ENCODE data around the gene UBXN7. TPM values are rescaled to one million over a fixed set of nuclear protein-coding genes. Genes with fewer than 3 reads are reported as not detected.

The UBXN7 gene
- total and polyA plus RNA-seq, 9 of the 15 experiments (the other 6 are each of a cell fraction or from before 2014, with no cell fraction given), result 3.5 to 44.6 (median 13.4) TPM

DNA sequence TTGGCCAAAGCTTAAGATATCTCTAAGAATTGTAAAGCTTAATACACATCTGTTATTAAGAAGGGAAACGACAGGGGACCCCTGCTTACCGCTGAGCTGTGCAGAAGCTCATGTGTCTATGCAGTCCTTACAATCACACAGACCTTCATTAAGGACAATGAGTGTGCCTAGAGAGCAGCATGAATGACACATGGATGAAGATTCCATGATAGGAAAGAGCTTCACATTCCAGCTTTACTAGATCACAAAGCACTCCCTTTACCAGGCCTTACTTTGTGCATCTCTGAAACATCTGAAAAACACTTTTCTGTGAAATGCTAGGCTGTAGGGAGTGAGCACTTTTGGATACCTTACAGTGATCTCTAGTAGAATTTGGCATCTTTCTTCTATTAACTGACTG, 39.3 kb upstream of the UBXN7 start:
- WGBS (ENCODE audit: insufficient coverage, low coverage, missing lambda C conversion rate), result 80% methylated on average over 2 of the region's 2 CpGs
- H3K4me2 ChIP-seq (ENCODE audit: insufficient read depth, low read length), result no peak overlapping the region
- H3K79me2 ChIP-seq (ENCODE audit: control insufficient read depth, insufficient read depth, low read length), result peaks cover 16% of the 10 kb centered on the region
- no peak overlapping the region for H3K4me3 ChIP-seq
- peaks cover 78% of the 10 kb centered on the region for H3K36me3 ChIP-seq (ENCODE audit: control insufficient read depth, insufficient read depth, low read length)
- H3K9ac ChIP-seq (ENCODE audit: insufficient read depth in 1 of 2, low read depth in 2 of 2, low read length in 2 of 2), result no peak overlapping the region
- DNase-seq (ENCODE audit: extremely low read depth in 1 of 4, low spot score in 3 of 4) (no peak), FAIRE-seq (no peak), ATAC-seq (no peak)
- no peaks in the 10 kb centered on the region for H3K9me3 ChIP-seq (replicated peaks; ENCODE audit: control insufficient read depth, insufficient read depth, low read depth, low read length)
- peaks cover 5% of the 10 kb centered on the region; the same call in 1 of the 2 replicates for H4K20me1 ChIP-seq (replicated peaks; ENCODE audit: control insufficient read depth, insufficient read depth, low read length)
- H3K27me3 ChIP-seq (ENCODE audit: control insufficient read depth in 2 of 2, insufficient read depth in 2 of 2, low read length in 2 of 2), result no peaks in the 10 kb centered on the region
- POLR2A ChIA-PET, result interaction anchor here (0.9 to 1.2 kb wide), 2 partner anchors 16 to 41 kb away, joined by 3 read pairs; no protein-coding TSS in a partner anchor
- no peak overlapping the region for H2AFZ ChIP-seq (ENCODE audit: low read depth, low read length)
- BruUV-seq (replicated peaks), result no TSS peak
- H3K4me1 ChIP-seq (replicated peaks in 1 of 2; ENCODE audit: control insufficient read depth in 2 of 2, insufficient read depth in 2 of 2, low read length in 2 of 2), result no peaks in the 10 kb centered on the region
- intact Hi-C loops (cut with micrococcal nuclease) (no loop called here), in situ Hi-C loops (cut with MboI) (no loop called here)
- CTCF ChIA-PET (ENCODE audit: low intra/inter-chr PET ratio), result no interaction called here
- no peaks in the 10 kb centered on the region for H3K9me1 ChIP-seq (ENCODE audit: control insufficient read depth, insufficient read depth, low read length)
- no peak overlapping the region for H3K27ac ChIP-seq (ENCODE audit: extremely low read depth, low read depth, low read length)
- TF ChIP-seq YY1 (IDR thresholded peaks at IDR 0.05; ENCODE audit: borderline replicate concordance in 1 of 3, control insufficient read depth in 1 of 3, extremely low read depth in 1 of 3, insufficient read depth in 3 of 3, insufficient read length in 1 of 3, insufficient replicate concordance in 2 of 3, low read depth in 1 of 3, low read length in 2 of 3), result no peak
- no peak for TF ChIP-seq ATF6 (CRISPR knock-in tag; IDR thresholded peaks at IDR 0.05)
- TF ChIP-seq ZNF121 (CRISPR knock-in tag; conservative IDR thresholded peaks at IDR 0.05), result no peak
- TF ChIP-seq MAZ (CRISPR knock-in tag; conservative IDR thresholded peaks at IDR 0.05 in 1 of 2, IDR thresholded peaks at IDR 0.05 in 1 of 2), result no peak
- TF ChIP-seq MEIS2 (IDR thresholded peaks at IDR 0.05; ENCODE audit: partially characterized antibody), result no peak
- TF ChIP-seq, protein P1, sequence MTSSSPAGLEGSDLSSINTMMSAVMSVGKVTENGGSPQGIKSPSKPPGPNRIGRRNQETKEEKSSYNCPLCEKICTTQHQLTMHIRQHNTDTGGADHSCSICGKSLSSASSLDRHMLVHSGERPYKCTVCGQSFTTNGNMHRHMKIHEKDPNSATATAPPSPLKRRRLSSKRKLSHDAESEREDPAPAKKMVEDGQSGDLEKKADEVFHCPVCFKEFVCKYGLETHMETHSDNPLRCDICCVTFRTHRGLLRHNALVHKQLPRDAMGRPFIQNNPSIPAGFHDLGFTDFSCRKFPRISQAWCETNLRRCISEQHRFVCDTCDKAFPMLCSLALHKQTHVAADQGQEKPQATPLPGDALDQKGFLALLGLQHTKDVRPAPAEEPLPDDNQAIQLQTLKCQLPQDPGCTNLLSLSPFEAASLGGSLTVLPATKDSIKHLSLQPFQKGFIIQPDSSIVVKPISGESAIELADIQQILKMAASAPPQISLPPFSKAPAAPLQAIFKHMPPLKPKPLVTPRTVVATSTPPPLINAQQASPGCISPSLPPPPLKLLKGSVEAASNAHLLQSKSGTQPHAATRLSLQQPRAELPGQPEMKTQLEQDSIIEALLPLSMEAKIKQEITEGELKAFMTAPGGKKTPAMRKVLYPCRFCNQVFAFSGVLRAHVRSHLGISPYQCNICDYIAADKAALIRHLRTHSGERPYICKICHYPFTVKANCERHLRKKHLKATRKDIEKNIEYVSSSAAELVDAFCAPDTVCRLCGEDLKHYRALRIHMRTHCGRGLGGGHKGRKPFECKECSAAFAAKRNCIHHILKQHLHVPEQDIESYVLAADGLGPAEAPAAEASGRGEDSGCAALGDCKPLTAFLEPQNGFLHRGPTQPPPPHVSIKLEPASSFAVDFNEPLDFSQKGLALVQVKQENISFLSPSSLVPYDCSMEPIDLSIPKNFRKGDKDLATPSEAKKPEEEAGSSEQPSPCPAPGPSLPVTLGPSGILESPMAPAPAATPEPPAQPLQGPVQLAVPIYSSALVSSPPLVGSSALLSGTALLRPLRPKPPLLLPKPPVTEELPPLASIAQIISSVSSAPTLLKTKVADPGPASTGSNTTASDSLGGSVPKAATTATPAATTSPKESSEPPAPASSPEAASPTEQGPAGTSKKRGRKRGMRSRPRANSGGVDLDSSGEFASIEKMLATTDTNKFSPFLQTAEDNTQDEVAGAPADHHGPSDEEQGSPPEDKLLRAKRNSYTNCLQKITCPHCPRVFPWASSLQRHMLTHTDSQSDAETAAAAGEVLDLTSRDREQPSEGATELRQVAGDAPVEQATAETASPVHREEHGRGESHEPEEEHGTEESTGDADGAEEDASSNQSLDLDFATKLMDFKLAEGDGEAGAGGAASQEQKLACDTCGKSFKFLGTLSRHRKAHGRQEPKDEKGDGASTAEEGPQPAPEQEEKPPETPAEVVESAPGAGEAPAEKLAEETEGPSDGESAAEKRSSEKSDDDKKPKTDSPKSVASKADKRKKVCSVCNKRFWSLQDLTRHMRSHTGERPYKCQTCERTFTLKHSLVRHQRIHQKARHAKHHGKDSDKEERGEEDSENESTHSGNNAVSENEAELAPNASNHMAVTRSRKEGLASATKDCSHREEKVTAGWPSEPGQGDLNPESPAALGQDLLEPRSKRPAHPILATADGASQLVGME (CRISPR knock-in tag; IDR thresholded peaks at IDR 0.05), result no peak
- TF ChIP-seq GTF2F1 (IDR thresholded peaks at IDR 0.05; ENCODE audit: low read depth, low read length), result no peak
- TF ChIP-seq ZNF740 (CRISPR knock-in tag; IDR thresholded peaks at IDR 0.05), result no peak
- no peak for TF ChIP-seq ZNF740 (tag; IDR thresholded peaks at IDR 0.05)
- no peak for TF ChIP-seq CHCHD3 (CRISPR knock-in tag; IDR thresholded peaks at IDR 0.05)
- no peak for TF ChIP-seq ZBTB2 (IDR thresholded peaks at IDR 0.05)

Measured in K562 (cell line).